ENCODE measurements around the gene KIFAP3.

- TF ChIP-seq, protein P1, sequence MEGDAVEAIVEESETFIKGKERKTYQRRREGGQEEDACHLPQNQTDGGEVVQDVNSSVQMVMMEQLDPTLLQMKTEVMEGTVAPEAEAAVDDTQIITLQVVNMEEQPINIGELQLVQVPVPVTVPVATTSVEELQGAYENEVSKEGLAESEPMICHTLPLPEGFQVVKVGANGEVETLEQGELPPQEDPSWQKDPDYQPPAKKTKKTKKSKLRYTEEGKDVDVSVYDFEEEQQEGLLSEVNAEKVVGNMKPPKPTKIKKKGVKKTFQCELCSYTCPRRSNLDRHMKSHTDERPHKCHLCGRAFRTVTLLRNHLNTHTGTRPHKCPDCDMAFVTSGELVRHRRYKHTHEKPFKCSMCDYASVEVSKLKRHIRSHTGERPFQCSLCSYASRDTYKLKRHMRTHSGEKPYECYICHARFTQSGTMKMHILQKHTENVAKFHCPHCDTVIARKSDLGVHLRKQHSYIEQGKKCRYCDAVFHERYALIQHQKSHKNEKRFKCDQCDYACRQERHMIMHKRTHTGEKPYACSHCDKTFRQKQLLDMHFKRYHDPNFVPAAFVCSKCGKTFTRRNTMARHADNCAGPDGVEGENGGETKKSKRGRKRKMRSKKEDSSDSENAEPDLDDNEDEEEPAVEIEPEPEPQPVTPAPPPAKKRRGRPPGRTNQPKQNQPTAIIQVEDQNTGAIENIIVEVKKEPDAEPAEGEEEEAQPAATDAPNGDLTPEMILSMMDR (IDR thresholded peaks at IDR 0.05): no peak
- TF ChIP-seq EZH2 (IDR thresholded peaks at IDR 0.05): no peak
- no peak for TF ChIP-seq EZH2phosphoT487 (IDR thresholded peaks at IDR 0.05)
These were observed 160.0 kb downstream of the KIFAP3 start for GRCh38 chr1:169914531-169914930.

Data from neural progenitor cell (in vitro differentiated cells).